ENCODE measurements around the gene ADGRG1.

ADGRG1 gene

DNA sequence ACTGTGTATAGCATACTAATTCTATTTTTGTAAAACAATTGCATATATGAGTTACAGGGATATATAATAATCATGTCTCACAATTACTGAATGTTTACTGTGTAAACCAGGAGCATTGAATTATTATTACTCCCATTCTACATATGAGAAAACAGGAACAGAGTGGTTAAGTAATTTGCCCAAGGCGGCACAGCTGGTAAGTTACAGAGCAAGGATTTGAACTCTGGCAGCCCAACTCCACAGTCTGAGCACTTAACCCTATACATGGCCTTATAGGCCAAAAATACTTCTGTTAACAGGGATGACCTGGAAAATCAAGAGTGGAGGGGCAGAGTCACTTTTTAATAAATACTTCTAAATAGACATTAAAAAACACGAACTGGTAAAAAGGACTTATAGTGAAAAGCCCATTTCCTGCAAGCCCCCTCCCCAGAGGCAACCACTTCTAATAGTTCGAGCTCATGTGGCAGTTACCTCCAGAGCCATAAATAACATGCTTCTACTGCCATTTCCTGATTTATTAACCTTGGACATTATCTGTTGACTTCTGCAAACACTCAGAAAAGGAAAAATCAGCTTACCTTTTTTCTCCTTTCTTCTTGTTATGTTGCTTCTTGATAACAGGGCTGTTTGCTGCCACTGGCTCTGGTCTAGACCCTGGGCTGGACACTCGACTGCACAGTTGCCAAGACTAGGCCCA, 22.1 kb upstream of the ADGRG1 start:
- DNase-seq (ENCODE audit: low read depth), result no peak

DNA sequence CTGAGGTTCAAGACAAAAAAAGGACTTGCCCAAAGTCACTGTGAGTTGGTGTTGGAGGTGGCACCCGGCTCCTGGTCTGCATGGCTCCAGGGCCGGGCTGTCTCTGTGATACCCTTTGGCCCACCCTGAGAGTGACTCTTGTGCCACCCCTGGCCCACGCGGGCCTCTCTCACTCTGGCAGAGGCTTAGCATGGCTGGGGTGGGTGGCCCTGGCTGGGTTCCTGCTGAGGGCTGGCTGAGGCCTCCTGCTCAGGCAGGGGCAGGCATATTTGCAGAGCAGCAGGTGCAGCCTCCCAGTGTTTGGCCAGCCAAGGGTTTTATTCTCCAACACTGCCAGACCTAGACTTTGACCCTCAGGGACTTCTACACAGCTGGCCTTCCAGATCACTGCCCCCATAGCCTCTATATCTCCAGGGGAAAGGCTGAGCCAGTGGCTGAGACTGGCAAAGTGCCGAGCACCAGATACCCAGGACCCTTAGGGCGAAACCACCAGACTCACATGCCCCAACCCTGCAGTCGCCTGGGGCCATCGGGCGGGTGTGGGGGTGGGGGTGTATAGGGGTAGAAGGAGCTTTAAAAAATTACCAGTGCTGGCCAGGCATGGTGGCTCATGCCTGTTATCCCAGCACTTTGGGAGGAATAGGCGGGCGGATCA, 21.5 kb upstream of the ADGRG1 start:
- no peak for DNase-seq (ENCODE audit: low read depth)

DNA sequence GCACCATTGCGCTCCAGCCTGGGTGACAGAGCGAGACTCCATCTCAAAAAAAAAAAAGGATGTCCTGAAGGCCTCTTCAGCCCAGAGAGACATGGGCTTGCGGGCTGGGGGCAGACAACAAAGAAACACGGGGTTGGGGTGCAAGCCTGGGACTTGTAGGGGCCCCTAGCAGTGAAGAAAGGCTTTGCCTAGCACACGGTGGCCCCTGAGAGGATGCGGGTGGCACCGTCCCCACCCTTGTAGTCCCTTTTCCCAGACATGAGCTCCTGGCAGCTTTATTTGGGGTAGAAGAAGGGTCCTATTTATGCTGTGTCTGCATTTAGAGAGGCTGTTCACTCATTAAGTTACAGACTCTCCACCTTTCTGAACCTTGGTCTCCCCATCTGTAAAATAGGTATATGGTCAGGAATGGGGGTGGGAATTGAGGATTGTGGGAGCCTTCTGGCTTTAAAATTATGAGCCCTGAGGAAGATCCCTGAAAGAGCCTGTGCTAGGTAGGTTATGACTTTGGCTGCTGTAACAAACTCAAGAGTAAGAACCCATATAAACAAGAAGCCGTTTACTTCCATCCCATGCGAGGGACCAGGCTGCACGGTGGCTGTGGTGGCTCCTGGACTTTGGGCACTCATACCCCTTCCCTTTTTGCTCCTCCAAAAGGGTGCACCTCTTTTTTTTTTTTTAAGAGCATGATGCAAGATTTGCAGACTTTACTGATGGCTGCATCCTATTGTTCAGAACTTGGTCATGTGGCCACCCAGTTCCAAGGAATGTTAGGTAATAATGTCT, 20.6 kb upstream of the ADGRG1 start:
- no peak for DNase-seq (ENCODE audit: low read depth)

DNA sequence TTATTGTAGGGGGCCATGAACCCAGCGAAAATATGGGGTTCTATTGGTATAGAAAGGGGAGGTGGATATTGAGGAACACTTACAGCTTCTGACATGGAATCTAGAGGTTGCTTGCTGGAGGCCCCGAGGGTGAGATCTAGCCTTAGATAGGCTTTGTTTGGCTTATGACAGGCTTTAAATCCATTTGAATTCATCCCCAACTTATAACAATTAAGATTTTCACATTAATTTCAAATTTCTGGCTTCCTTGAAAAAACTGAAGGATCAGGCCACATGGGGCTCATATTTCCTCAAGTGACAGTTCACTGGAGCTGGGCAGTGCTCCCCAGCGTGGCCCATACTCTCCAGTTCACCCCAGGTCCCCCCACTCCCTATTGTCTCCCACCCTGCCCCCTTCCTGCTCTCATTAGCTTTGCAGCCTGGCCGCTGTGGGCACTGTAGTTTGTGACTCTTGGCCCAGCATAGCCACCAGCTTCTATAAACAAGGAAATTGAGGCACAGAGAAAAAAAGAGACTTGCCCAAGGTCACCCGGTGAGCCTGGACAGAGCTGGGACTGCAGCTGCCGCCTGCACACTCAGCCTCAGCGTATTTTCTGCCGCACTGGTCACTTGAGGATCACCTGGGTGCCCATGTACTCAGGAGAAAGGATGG, 19.8 kb upstream of the ADGRG1 start:
- DNase-seq (ENCODE audit: low read depth), result no peak

- DNase-seq (ENCODE audit: low read depth), result no peak
These were observed 18.7 kb upstream of the ADGRG1 start for GRCh38 chr16:57609541-57610401.

- DNase-seq (ENCODE audit: low read depth), result no peak
These were observed 17.8 kb upstream of the ADGRG1 start for GRCh38 chr16:57610611-57611010.

DNA sequence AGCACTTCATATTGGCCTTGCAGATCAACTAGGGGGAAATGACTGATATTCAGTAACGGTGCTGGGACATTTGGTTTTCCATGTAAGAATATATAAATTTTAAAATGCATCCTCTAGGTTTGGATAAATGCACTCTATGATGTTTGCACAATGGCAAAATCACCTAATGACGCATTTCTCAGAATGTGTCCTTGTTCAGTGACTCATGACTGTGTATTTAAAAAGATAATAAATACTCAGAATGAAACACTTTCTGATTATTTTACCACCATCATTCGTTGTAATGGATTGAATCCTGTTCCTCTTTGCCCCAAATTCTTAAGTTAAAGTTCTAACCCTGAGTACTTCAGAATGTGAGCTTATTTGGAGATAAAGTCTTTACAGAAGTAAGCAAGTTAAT, 17.2 kb upstream of the ADGRG1 start:
- DNase-seq (ENCODE audit: low read depth), result no peak

- DNase-seq (ENCODE audit: low read depth), result no peak
These were observed 16.7 kb upstream of the ADGRG1 start for GRCh38 chr16:57611706-57612105.

DNA sequence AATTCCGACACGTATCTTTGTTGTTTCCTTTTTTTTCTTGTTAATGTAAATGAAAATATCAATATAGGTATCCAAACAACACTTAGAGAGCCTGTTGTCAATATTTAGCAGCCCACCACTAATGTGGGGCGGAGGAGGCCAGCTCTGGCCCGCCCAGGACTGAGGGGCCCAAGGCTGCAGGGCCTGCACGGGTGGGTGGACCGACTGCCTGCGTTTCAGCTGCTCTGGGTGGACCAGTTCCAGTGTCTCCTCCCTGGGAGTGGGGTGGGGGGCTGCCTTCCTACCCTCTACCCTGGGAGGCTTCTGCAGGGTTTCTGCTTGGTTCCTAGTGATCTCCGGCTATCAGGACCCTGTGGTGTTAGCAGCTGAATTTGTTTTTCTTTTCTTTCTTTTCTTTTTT, 15.9 kb upstream of the ADGRG1 start:
- no peak for DNase-seq (ENCODE audit: low read depth)

GRCh38 chr16:57613514-57613913, 14.9 kb upstream of the ADGRG1 start:
- no peak for DNase-seq (ENCODE audit: low read depth)

- no peak for DNase-seq (ENCODE audit: low read depth)
These were observed 13.9 kb upstream of the ADGRG1 start for GRCh38 chr16:57614536-57614935.

DNA sequence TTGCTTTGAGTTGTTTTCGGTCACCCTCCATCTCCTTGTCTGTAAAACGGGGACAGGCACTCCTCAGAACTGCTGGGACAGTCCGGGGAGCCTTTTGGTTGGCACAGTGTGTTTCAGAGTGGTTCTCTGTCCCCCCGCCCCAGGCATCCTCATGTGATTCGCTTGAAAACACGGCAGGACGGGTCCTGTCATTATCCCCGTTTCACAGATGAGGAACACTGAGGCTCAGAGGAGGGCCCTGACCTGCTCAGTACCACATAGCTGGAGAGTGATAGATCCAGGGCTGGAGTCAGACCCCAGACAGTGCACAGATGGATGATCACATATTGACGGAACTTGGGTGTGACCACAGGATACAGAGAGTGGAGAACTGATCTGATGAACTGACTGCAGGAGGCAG, 13.5 kb upstream of the ADGRG1 start:
- no peak for DNase-seq (ENCODE audit: low read depth)

DNA sequence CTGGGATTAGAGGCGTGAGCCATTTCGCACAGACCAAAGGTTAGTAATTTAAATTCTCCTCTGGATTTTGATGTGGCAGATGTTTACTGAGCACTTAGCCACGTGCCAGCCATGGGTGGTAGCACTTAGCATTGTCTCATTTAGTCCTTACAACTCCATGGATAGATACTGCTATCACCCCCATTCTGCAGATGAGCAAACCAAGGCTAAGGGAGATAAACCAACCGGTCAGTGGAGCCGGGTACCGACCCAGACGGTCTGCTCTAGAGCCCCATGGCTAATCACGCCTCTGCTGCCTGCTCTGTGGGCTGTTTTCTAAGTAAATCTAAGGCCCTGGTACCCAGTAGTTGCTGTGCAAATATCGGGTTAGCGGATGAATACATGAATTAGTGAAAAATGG, 12.6 kb upstream of the ADGRG1 start:
- no peak for DNase-seq (ENCODE audit: low read depth)

GRCh38 chr16:57616241-57616640, 12.2 kb upstream of the ADGRG1 start:
- DNase-seq (ENCODE audit: low read depth), result no peak

DNA sequence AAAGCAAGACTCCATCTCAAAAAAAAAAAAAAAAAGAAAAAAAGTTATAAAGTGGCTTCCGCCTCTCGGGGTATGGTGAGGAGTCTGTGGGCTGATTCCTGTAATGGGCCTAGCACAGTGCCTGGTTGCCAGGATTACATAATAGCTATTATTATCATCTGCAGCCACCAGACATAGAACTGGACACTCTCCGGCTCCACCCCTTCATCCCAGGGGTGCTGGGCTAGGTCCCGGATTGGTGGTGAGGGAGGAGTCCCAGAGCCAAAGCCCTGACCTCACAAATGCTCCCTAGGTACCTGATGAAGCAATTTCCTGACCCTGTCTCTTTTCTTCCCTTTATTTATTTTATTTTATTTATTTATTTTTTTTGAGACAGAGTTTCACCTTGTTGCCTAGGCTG, 11.6 kb upstream of the ADGRG1 start:
- DNase-seq (ENCODE audit: low read depth), result no peak

GRCh38 chr16:57617604-57618111, 10.8 kb upstream of the ADGRG1 start:
- no peak for DNase-seq (ENCODE audit: low read depth)

DNA sequence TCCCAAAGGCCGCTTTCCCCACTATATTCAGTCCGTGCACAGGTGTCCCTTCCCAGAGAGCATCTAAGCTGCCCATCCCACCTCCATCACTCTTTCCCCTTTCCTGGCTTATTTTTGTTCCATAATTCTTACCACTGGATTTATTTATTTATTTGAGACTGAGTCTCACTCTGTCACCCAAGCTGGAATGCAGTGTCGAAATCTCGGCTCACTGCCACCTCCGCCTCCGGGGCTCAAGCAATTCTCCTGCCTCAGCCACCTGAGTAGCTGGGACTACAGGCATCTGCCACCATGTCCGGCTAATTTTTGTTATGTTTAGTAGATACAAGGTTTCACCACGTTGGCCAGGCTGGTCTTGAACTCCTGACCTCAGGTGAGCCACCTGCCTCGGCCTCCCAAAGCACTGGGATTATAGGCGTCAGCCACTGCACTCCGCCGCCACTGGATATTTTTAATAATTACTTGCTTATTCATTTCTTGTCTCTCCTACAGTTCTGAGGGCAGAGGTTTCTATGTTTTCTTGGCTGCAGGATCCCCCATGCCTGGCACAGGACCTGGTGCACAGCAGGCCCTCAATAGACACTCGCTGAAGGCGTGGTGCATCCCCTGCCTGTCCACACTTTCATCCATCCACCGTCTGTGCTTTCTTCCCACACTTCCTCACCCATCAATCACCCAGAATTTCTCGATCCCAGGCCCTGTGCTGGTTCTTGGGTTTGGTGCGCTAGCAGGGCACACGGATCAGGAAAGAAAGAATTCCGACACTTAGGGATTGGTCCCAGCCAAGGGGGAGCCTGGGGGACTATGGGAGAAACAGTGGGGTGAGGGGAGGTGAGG, 9.9 kb upstream of the ADGRG1 start:
- no peak for DNase-seq (ENCODE audit: low read depth)

- no peak for DNase-seq (ENCODE audit: low read depth)
These were observed 9.3 kb upstream of the ADGRG1 start for GRCh38 chr16:57619133-57619605.

GRCh38 chr16:57619606-57620334, 8.7 kb upstream of the ADGRG1 start:
- no peak for DNase-seq (ENCODE audit: low read depth)

All from T-helper 22 cell (primary cell).